Kidney glomerular epithelial cell (primary cell): ENCODE results near the gene TRIM3.
"Not testable (repeated sequence)": the region's sequence is repeated elsewhere in the genome, so short reads cannot be mapped to it uniquely, and the experiment has no call there.

ENCODE experiments used
- DNase-seq: peaks from one replicate; lab custom pipeline; 2025; lab: John Stamatoyannopoulos, UW

TRIM3 gene

GRCh38 chr11:6473451-6474412 lies at the start of gene TRIM3:
TRIM3 (minus strand) TSS chr11:6473941; CDS start chr11:6465695, 8,246 bp downstream.
- DNase-seq: peak; percentile 84

DNA sequence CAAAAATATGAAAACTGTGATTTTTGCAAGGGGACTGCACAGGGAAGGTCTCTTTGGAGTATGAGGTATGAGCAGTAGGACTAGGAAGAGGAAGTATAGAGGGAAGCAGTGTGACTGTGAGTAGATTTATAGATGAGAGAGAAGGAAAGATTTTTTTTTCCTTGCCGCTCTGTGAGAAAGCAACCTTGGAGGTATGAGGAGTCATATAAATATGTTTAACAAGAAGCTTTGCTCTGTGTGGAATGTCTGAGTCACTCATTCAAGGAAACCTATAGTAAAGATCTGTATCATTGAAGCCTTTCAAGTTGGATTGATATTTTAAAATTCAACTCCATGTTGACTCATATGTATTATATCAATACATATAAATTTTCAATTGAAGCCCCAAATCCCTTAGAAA lies 49.5 kb upstream of the TRIM3 start:
- DNase-seq: peak; percentile 50

DNA sequence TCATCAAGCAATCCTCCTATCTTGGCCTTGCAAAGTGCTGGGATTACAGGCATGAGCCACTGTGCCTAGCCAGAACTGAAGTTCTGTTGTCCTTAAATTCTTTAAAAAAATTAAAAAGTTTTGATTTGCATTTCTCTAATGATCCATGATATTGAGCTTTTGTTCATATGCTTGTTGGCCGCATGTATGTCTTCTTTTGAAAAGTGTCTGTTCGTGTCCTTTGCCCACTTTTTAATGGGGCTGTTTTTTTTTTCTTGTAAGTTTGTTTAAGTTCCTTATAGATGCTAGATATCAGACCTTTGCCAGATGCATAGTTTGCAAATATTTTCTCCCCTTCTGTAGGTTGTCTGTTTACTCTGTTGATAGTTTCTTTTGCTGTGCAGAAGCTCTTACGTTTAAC lies 48.2 kb upstream of the TRIM3 start:
- DNase-seq: not testable (repeated sequence)

GRCh38 chr11:6520265-6520664 lies 46.5 kb upstream of the TRIM3 start:
- DNase-seq: no peak

- no peak for DNase-seq
These were observed 43.1 kb upstream of the TRIM3 start for GRCh38 chr11:6516865-6517264.

DNA sequence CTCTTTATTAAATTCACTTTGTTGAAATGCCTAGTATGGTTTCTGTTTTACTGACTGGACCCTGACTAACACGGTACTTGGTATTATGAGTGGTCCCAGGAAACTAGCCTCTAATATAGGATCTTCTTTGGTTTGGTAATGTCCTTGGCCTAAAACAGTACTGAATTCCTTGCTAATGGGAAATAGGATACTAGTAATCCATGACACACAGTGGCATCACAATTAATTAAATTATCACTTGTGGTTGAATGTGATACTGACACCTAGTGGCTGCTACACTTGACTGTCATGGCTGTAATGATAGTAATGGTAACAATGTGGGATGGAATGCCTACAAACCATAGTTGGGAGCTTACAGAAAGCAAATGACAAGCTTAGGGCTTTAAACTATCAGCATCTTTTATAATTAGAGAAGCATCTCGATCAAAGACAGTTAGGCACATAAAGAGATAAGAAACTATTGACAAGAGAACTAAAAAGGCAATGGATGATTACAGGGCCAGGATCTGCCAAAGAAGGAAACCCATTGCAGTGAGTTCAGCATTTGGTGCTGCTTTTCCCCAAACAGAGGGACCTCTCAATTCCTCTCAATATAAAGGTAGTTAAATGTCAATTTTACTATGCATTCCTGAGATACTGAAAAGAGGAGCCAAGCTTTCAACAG lies 32.0 kb upstream of the TRIM3 start:
- DNase-seq: peak; percentile 56

DNA sequence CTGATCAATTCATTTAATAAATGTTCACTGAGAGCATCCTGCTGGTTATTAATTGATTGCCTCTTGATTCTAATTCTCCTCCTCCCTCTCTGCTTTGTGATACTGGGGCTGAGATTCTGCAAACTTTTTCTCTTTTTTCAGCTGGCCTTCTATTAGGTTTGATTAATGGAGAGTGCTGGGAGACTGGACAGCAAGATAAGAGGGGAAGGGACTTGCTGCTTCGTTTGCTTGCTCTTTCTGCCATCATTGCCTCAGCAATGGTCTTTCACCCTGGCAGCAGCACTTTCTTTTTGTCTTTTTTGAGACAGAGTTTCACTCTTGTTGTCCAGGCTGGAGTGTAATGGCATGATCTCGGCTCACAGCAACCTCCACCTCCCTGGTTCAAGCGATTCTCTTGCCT lies 30.4 kb upstream of the TRIM3 start:
- no peak for DNase-seq

DNA sequence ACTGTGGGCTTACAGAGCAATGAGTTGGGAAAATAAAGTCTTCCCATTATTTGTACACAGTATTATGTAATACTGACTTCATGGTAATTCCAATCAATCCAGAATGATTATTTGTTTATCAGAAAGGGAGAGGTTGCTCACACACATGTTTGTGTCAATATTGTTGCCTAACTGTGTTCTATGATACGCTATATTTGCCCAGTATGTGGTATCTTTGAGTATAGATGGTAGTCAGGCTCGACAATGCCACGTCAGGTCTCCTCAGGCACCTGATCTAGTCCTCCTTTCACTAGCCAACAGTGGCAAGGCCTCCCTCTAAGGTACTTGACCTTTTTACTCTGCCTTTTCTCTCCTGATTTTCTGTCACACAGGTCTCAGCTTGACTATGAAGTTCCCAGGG lies 28.6 kb upstream of the TRIM3 start:
- no peak for DNase-seq

DNA sequence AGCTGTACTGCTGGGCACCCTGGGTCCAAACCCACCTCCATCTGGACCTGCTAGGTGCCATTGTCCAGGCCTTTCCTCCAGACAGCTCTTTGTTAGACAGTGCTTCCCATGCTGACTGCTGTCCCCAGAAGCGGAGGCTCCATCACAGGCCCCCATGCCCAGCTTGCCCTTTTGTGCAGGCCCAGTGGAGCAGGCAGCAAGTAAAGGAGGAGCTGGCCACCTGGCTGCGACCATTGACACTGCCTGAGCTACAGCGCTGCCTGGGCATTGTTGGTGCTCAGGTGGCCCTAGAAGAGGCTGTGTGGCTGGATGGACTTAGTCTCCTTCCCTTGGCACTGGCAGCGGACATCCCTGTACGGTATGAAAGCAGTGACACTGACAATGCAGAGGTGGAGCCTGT lies 24.8 kb upstream of the TRIM3 start:
- no peak for DNase-seq

- DNase-seq: no peak
These were observed 24.4 kb upstream of the TRIM3 start for GRCh38 chr11:6498121-6498520.

DNA sequence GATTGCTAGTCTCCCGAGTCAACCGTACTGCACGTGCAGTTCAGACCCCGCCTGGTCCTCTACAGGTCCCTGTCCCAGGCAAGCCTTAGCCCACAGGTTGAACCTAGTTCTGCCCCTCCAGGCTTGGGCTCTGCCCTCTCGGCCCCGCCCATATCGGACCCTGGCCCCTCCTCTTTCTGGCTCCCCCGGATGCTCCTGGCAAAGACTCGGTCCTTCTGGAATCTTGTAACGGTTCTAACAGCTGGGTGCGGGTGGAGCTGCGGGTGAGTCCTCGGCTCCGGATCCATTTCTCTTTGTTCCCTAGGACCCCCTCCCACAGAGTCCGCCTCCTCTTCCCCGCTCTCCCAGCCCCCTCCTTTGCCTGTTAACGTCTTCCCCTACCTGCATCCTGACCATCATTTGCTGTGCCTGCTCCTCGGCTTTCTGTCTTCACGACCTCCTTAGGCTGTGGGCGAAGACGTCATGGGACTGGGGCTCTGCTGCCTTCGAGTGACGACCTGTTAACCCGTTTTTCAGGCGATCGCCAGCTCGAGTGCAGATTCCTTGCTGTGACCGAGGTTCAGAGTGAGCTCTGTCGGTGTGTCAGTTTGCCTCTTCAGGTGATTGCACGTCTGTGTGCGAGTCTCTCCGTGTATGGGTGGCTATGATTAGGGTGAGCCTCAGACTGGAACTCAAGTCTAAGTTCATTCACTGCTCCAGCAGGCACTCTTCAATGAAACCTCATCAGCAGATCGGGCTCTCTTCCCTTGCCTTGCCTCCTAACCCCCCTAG lies 23.5 kb upstream of the TRIM3 start, which contains the start of gene DNHD1:
Gene DNHD1 (plus strand): TSS at position 212 of the 771 bp plus-strand sequence. CDS start 936 bp downstream, outside the sequence.
- no peak for DNase-seq

GRCh38 chr11:6489306-6489705 lies 15.6 kb upstream of the TRIM3 start:
- no peak for DNase-seq

DNA sequence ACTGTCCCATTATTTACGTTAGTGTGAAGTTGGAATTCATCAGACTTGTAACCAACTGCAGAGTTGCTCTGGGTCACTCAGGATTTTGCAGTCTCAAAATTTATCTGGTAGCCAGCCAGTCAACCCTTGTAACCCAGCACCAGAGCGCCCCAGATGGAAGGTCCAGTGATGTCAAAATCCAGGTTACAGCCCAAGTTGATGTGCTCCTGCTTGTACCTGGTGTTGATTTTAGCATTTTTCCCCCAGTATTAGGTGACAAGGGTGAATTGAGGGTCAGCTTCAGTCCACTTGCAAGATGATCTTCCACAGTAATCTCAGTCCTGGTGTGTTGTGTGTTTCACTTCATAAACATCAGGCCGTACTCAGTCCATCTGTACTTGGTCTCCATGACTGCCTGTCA lies 15.1 kb upstream of the TRIM3 start:
- no peak for DNase-seq

GRCh38 chr11:6488342-6488741 lies 14.6 kb upstream of the TRIM3 start:
- no peak for DNase-seq

- no peak for DNase-seq
These were observed 13.2 kb upstream of the TRIM3 start for GRCh38 chr11:6486938-6487337.

DNA sequence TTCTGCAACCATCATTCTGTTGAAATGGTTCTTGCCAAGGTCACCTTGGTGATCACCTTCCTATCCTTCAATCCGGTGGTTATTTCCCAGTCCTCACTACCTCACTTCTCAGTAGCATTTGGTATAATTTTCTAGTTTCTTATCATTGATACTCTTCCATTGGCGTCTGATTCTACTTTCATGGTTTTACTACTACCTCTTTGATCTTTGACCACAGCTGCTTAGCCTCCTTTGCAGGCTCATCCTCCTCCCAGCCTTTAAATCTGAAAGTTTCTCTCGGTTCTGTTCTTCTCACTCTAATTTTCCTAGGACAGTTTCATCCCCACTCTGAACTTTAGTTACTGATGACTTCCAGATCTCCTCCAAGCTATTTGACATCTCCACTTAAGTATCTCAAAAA lies 12.5 kb upstream of the TRIM3 start:
- DNase-seq: no peak

GRCh38 chr11:6485661-6486060 lies 11.9 kb upstream of the TRIM3 start:
- DNase-seq: no peak

- no peak for DNase-seq
These were observed 9.3 kb upstream of the TRIM3 start for GRCh38 chr11:6483015-6483414.

DNA sequence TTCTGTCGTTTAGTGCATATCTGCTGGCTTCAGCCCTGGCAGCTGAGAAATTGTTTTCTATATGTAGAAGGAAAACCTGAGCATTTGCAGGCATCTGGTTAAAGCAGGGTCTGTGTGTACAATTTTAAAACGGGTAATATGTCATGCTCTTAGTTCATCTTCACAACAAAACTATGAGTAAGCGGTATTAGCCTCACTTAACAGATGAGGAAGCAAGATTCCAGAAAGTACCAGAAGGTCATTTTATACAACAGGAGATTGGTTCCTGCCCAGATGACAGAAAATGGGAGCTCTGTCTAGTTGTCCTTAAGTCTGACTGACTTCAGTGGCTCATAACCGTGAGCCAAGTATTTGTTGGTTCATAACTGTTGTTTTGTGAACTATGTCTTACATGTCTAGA lies 8.7 kb upstream of the TRIM3 start:
- no peak for DNase-seq

GRCh38 chr11:6481924-6482275 lies 8.2 kb upstream of the TRIM3 start:
- no peak for DNase-seq

GRCh38 chr11:6481012-6481923 lies 7.5 kb upstream of the TRIM3 start, which contains the start of the genes ARFIP2 and TIMM10B:
ARFIP2 (minus strand) TSS chr11:6481331; CDS start chr11:6480421, 910 bp downstream.
TIMM10B (plus strand) TSS chr11:6481501; CDS start chr11:6481517, 16 bp downstream.
- DNase-seq: peak; percentile 95
